ENCODE results near the gene ARHGEF9. TPM values are rescaled to one million over a fixed set of nuclear protein-coding genes. Genes with fewer than 3 reads are reported as not detected.

Gene ARHGEF9
- total and polyA plus RNA-seq, 2 of the 8 experiments (the other 6 are each of a cell fraction or from before 2014, with no cell fraction given) = 28.7 to 31.8 TPM

GRCh38 chrX:63675716-63676115 lies 109.3 kb downstream of the ARHGEF9 start:
- FAIRE-seq (no peak), DNase-seq (ENCODE audit: low read depth in 1 of 2, low spot score in 2 of 2) (no peak)
- H2AK5ac ChIP-seq (ENCODE audit: low read depth, low read length) = no peak overlapping the region
- no peak overlapping the region for H3K4me2 ChIP-seq (ENCODE audit: insufficient read depth in 1 of 2, low read depth in 2 of 2, low read length in 2 of 2)
- H2BK12ac ChIP-seq (ENCODE audit: low read depth, low read length) = no peak overlapping the region
- H3K14ac ChIP-seq (ENCODE audit: insufficient read length) = no peak overlapping the region
- no peak overlapping the region for H2BK5ac ChIP-seq (ENCODE audit: low read depth, low read length)
- H2BK15ac ChIP-seq (ENCODE audit: low read length) = no peak overlapping the region
- H3K56ac ChIP-seq (replicated peaks; ENCODE audit: insufficient read length, low read depth, low read length) = no peak overlapping the region
- ChIA-PET CTCF (ENCODE audit: partially characterized antibody) (interaction anchor here (1.7 kb wide), 1 partner anchor 12 kb away, joined by 5 read pairs; no protein-coding TSS in a partner anchor), POLR2A (ENCODE audit: partially characterized antibody) (no interaction called here)
- H3K4ac ChIP-seq (replicated peaks; ENCODE audit: insufficient read length, low read depth, low read length) = no peak overlapping the region
- no peak overlapping the region for H4K91ac ChIP-seq (replicated peaks; ENCODE audit: insufficient read length, low read length)
- H4K5ac ChIP-seq (ENCODE audit: insufficient read length, low read depth, low read length) = no peak overlapping the region
- H3K4me3 ChIP-seq (ENCODE audit: extremely low read depth in 1 of 4, insufficient read depth in 2 of 4, low read depth in 3 of 4, low read length in 4 of 4) = no peak overlapping the region
- H3K23ac ChIP-seq (ENCODE audit: insufficient read length) = no peak overlapping the region
- peaks cover 0 to 28% (median 10%) of the 10 kb centered on the region in 4 experiments; a peak in 6 of 8 replicates for H3K36me3 ChIP-seq (ENCODE audit: control insufficient read depth in 2 of 4, insufficient read depth in 4 of 4, low read length in 3 of 4)
- H3K27ac ChIP-seq (ENCODE audit: low read depth, low read length) = no peak overlapping the region
- H3K9ac ChIP-seq (replicated peaks in 1 of 4; ENCODE audit: extremely low read depth in 1 of 4, low read depth in 3 of 4, low read length in 3 of 4) = no peak overlapping the region
- H3K9me3 ChIP-seq (ENCODE audit: insufficient read depth in 2 of 2, low read depth in 1 of 2, low read length in 1 of 2) = no peaks in the 10 kb centered on the region
- no peak overlapping the region for H2BK20ac ChIP-seq (ENCODE audit: low read length)
- H3K23me2 ChIP-seq (ENCODE audit: low read depth, low read length) = no peaks in the 10 kb centered on the region
- H3K27me3 ChIP-seq (replicated peaks in 1 of 4; ENCODE audit: control insufficient read depth in 3 of 4, extremely low read depth in 1 of 4, insufficient read depth in 3 of 4, low read length in 3 of 4) = no peaks in the 10 kb centered on the region
- WGBS, 2 experiments (ENCODE audit: extremely low coverage in 1 of 2, insufficient coverage in 1 of 2, insufficient read length in 1 of 2, insufficient replicate concordance in 2 of 2, low coverage in 1 of 2, low lambda C conversion rate in 2 of 2, missing lambda C conversion rate in 1 of 2) = 78% methylated on average over 2 of the region's 2 CpGs; no CpG with 5 or more reads in 1 of the 2 experiments
- H4K20me1 ChIP-seq (replicated peaks in 1 of 2; ENCODE audit: control insufficient read depth in 1 of 2, insufficient read depth in 2 of 2, low read length in 2 of 2) = no peaks in the 10 kb centered on the region
- no peaks in the 10 kb centered on the region for H3K79me2 ChIP-seq (ENCODE audit: control insufficient read depth in 1 of 2, insufficient read depth in 2 of 2, low read length in 2 of 2)
- H2AFZ ChIP-seq (ENCODE audit: low read length) = no peak overlapping the region
- no peaks in the 10 kb centered on the region for H3K4me1 ChIP-seq (replicated peaks in 1 of 4; ENCODE audit: control insufficient read depth in 3 of 4, insufficient read depth in 4 of 4, low read length in 3 of 4)
- no peak overlapping the region for H2BK120ac ChIP-seq (replicated peaks; ENCODE audit: low read depth, low read length)
- no peak overlapping the region for H3K18ac ChIP-seq (ENCODE audit: extremely low read depth, low read length)
- H3K79me1 ChIP-seq (ENCODE audit: low read depth, low read length) = no peaks in the 10 kb centered on the region
- no peak overlapping the region for H4K8ac ChIP-seq (ENCODE audit: extremely low read depth, insufficient read depth, low read length)
- TF ChIP-seq NRF1 (IDR thresholded peaks at IDR 0.05; ENCODE audit: low read depth, low read length) = no peak
